H1 (cell line): Measurements from ENCODE around the gene FAH. TPM values are rescaled to one million over a fixed set of nuclear protein-coding genes. Genes with fewer than 3 reads are reported as not detected.

Experiments used
- ATF3 ChIP-seq: IDR thresholded peaks from 2 replicates; pipeline ENCODE4 v1.6.1; 2011; ENCODE audit warnings: low read depth, mild to moderate bottlenecking, low read length; ENCODE audit not compliant: insufficient read depth
- CEBPB ChIP-seq: IDR thresholded peaks from 2 replicates; pipeline ENCODE4 v1.6.1; 2012; ENCODE audit warnings: low read depth, low read length
- CTBP2 ChIP-seq: IDR thresholded peaks from 2 replicates; pipeline ENCODE4 v1.7.0; 2011; ENCODE audit warnings: borderline replicate concordance, mild to moderate bottlenecking, moderate library complexity, mixed read lengths, low read length; ENCODE audit not compliant: insufficient read depth, insufficient read length
- FOSL1 ChIP-seq: IDR thresholded peaks from 2 replicates; pipeline ENCODE4 v1.6.1; 2011; ENCODE audit warnings: mild to moderate bottlenecking, low read depth, low read length, moderate library complexity; ENCODE audit not compliant: insufficient read depth
- HDAC2 ChIP-seq, 2 experiments: fragments of 300-600 bp in 1 of 2; sonication (generic) in 1 of 2; IDR thresholded peaks; 2 replicates each; pipeline ENCODE4 v1.6.1; 2011 to 2012; ENCODE audit warnings: low read depth in 2 of 2, low read length in 2 of 2, mild to moderate bottlenecking in 2 of 2, moderate library complexity in 2 of 2, borderline replicate concordance in 1 of 2, inconsistent platforms in 1 of 2
- JUN ChIP-seq: IDR thresholded peaks from 2 replicates; pipeline ENCODE4 v1.6.1; 2011; ENCODE audit warnings: low read depth, mild to moderate bottlenecking, improper control_type of control experiment, low read length
- RFX5 ChIP-seq: IDR thresholded peaks from 2 replicates; pipeline ENCODE4 v1.6.1; 2011; ENCODE audit warnings: low read depth, low read length, improper control_type of control experiment, borderline replicate concordance
- RXRA ChIP-seq: IDR thresholded peaks from 2 replicates; pipeline ENCODE4 v1.6.1; 2011; ENCODE audit warnings: low read depth, mild to moderate bottlenecking, low read length, moderate library complexity; ENCODE audit not compliant: insufficient read depth
- SIN3A ChIP-seq, 2 experiments: IDR thresholded peaks in 1 of 2; conservative IDR thresholded peaks in 1 of 2; 2 replicates each; pipeline ENCODE4 v1.6.1; 2011 to 2012; ENCODE audit warnings: low read length in 2 of 2, improper control_type of control experiment in 1 of 2, low read depth in 1 of 2, mild to moderate bottlenecking in 1 of 2
- polyA plus RNA-seq, 7 experiments: library from polyadenylated mRNA; depleted of rRNA in 3 of 7; stranded (reverse) in 5 of 7; unstranded in 2 of 7; fragments of >200 nt in 5 of 7; fragments of 200-250 nt in 2 of 7; gene quantifications; 1 replicate in 5 of 7; 2 replicates in 1 of 7; 4 replicates in 1 of 7; pipeline versions ENCODE4 v1.2.1 to v1.2.3, GENCODE V29; 2011 to 2013; ENCODE audit warnings: missing spikeins in 2 of 7, mixed read lengths in 2 of 7
- total RNA-seq: library from RNA; stranded (reverse); fragmentation: NEBNext Ultra II Directional; extraction: Animal tissue kit (Norgen Biotek cat#: 25700); gene quantifications from 2 replicates; pipeline ENCODE4 v1.2.1, GENCODE V29; 2021
- TF ChIP-seq, protein P1 (sequence below): fragments of 300-600 bp; sonication (generic); IDR thresholded peaks from 2 replicates; pipeline ENCODE4 v1.7.1; 2012; ENCODE audit warnings: low read length, moderate library complexity, mild to moderate bottlenecking, inconsistent platforms; ENCODE audit not compliant: insufficient replicate concordance

The FAH gene
- total and polyA plus RNA-seq, 2 of the 8 experiments (the other 6 are each of a cell fraction or from before 2014, with no cell fraction given): 20.0 to 21.7 TPM

DNA sequence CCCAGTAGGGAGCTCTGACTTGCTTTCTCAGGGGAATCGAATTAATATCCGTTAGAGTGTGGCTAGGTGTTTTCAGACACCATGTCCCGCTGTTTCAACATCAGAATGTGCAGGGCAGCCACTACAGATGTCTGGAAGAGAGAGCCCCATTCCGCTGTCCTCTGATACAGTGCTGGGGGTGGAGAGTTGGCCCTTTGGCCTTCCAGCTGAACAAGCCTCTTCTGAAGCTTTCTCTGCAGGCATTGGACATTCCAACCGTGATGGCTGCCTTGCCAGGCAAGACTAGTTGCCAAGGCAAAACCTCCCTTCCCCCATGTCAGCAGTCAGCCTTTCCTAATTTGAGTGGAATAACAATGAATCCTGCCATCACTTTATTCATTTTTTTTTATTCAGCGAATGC is 1.5 kb downstream of the FAH start (continued):
- TF ChIP-seq, protein P1, sequence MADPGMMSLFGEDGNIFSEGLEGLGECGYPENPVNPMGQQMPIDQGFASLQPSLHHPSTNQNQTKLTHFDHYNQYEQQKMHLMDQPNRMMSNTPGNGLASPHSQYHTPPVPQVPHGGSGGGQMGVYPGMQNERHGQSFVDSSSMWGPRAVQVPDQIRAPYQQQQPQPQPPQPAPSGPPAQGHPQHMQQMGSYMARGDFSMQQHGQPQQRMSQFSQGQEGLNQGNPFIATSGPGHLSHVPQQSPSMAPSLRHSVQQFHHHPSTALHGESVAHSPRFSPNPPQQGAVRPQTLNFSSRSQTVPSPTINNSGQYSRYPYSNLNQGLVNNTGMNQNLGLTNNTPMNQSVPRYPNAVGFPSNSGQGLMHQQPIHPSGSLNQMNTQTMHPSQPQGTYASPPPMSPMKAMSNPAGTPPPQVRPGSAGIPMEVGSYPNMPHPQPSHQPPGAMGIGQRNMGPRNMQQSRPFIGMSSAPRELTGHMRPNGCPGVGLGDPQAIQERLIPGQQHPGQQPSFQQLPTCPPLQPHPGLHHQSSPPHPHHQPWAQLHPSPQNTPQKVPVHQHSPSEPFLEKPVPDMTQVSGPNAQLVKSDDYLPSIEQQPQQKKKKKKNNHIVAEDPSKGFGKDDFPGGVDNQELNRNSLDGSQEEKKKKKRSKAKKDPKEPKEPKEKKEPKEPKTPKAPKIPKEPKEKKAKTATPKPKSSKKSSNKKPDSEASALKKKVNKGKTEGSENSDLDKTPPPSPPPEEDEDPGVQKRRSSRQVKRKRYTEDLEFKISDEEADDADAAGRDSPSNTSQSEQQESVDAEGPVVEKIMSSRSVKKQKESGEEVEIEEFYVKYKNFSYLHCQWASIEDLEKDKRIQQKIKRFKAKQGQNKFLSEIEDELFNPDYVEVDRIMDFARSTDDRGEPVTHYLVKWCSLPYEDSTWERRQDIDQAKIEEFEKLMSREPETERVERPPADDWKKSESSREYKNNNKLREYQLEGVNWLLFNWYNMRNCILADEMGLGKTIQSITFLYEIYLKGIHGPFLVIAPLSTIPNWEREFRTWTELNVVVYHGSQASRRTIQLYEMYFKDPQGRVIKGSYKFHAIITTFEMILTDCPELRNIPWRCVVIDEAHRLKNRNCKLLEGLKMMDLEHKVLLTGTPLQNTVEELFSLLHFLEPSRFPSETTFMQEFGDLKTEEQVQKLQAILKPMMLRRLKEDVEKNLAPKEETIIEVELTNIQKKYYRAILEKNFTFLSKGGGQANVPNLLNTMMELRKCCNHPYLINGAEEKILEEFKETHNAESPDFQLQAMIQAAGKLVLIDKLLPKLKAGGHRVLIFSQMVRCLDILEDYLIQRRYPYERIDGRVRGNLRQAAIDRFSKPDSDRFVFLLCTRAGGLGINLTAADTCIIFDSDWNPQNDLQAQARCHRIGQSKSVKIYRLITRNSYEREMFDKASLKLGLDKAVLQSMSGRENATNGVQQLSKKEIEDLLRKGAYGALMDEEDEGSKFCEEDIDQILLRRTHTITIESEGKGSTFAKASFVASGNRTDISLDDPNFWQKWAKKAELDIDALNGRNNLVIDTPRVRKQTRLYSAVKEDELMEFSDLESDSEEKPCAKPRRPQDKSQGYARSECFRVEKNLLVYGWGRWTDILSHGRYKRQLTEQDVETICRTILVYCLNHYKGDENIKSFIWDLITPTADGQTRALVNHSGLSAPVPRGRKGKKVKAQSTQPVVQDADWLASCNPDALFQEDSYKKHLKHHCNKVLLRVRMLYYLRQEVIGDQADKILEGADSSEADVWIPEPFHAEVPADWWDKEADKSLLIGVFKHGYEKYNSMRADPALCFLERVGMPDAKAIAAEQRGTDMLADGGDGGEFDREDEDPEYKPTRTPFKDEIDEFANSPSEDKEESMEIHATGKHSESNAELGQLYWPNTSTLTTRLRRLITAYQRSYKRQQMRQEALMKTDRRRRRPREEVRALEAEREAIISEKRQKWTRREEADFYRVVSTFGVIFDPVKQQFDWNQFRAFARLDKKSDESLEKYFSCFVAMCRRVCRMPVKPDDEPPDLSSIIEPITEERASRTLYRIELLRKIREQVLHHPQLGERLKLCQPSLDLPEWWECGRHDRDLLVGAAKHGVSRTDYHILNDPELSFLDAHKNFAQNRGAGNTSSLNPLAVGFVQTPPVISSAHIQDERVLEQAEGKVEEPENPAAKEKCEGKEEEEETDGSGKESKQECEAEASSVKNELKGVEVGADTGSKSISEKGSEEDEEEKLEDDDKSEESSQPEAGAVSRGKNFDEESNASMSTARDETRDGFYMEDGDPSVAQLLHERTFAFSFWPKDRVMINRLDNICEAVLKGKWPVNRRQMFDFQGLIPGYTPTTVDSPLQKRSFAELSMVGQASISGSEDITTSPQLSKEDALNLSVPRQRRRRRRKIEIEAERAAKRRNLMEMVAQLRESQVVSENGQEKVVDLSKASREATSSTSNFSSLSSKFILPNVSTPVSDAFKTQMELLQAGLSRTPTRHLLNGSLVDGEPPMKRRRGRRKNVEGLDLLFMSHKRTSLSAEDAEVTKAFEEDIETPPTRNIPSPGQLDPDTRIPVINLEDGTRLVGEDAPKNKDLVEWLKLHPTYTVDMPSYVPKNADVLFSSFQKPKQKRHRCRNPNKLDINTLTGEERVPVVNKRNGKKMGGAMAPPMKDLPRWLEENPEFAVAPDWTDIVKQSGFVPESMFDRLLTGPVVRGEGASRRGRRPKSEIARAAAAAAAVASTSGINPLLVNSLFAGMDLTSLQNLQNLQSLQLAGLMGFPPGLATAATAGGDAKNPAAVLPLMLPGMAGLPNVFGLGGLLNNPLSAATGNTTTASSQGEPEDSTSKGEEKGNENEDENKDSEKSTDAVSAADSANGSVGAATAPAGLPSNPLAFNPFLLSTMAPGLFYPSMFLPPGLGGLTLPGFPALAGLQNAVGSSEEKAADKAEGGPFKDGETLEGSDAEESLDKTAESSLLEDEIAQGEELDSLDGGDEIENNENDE: no peak
- no peak for TF ChIP-seq RFX5
- TF ChIP-seq RXRA: no peak
- no peak for TF ChIP-seq CTBP2
- TF ChIP-seq CEBPB: no peak
- TF ChIP-seq SIN3A (conservative IDR thresholded peaks at IDR 0.05 in 1 of 2, IDR thresholded peaks at IDR 0.05 in 1 of 2; ENCODE audit: low read depth in 1 of 2, low read length in 2 of 2): no peak
- TF ChIP-seq FOSL1: no peak
- no peak for TF ChIP-seq ATF3
- TF ChIP-seq JUN: no peak
- TF ChIP-seq HDAC2 (IDR thresholded peaks at IDR 0.05; ENCODE audit: borderline replicate concordance in 1 of 2, low read depth in 2 of 2, low read length in 2 of 2): no peak
